Tibial nerve (tissue), 4 donors: ENCODE results near the gene OTUD1. TPM values are rescaled to one million over a fixed set of nuclear protein-coding genes. Genes with fewer than 3 reads are reported as not detected.

Experiments
- DNase-seq, 2 donors: peaks; one replicate each; pipeline ENCODE4 v3.0.0-alpha.2; 2019; ENCODE audit warnings: low spot score in 2 of 2
- H3K27ac ChIP-seq, 4 donors: fragments of 200-600 bp; sonication (generic) in 3 of 4; one replicate each; pipeline ENCODE4 v1.5.1; 2017 to 2019; ENCODE audit warnings: mild to moderate bottlenecking in 1 of 4
- H3K27me3 ChIP-seq, 2 donors: fragments of 200-600 bp; sonication (generic) in 1 of 2; one replicate each; pipeline versions ENCODE4 v1.5.1 to v1.6.0; 2017 to 2019
- H3K36me3 ChIP-seq, 3 donors: fragments of 200-600 bp; sonication (generic); one replicate each; pipeline ENCODE4 v1.5.1; 2018 to 2019
- H3K4me1 ChIP-seq, 4 donors: fragments of 200-600 bp; sonication (generic) in 3 of 4; one replicate each; pipeline ENCODE4 v1.5.1; 2017 to 2019
- H3K4me3 ChIP-seq, 4 donors: fragments of 200-600 bp; sonication (generic) in 3 of 4; one replicate each; pipeline ENCODE4 v1.5.1; 2017 to 2019; ENCODE audit warnings: mild to moderate bottlenecking in 1 of 4, moderate library complexity in 1 of 4
- H3K9me3 ChIP-seq, 4 donors: fragments of 200-600 bp; sonication (generic) in 3 of 4; one replicate each; pipeline ENCODE4 v1.5.1; 2017 to 2019
- CTCF ChIP-seq, 5 experiments: fragments of 200-600 bp in 3 of 5; fragments of 450-650 bp in 2 of 5; sonication (generic) in 3 of 5; IDR thresholded peaks; one replicate each; pipeline ENCODE4 v1.5.1; 2016 to 2019; ENCODE audit warnings: antibody characterized with exemption in 5 of 5, mild to moderate bottlenecking in 3 of 5, moderate library complexity in 2 of 5
- EP300 ChIP-seq, 2 donors: sonication (generic); formaldehyde crosslinking; IDR thresholded peaks; one replicate each; pipeline ENCODE4 v1.6.1; 2017; ENCODE audit warnings: antibody characterized with exemption in 2 of 2, mild to moderate bottlenecking in 1 of 2
- POLR2A ChIP-seq, 2 donors: fragments of 450-650 bp; IDR thresholded peaks; one replicate each; pipeline ENCODE4 v1.6.1; 2017; ENCODE audit warnings: antibody characterized with exemption in 2 of 2, mild to moderate bottlenecking in 2 of 2, moderate library complexity in 2 of 2
- WGBS, 2 donors: methylation state at CpG; one replicate each; pipeline ENCODE4 v1.1.5; 2018; 5-methylcytosine and 5-hydroxymethylcytosine counted together
- total RNA-seq, 4 donors: library from RNA; depleted of rRNA; stranded (reverse); fragments of >200 nt; gene quantifications; one replicate each; pipeline ENCODE4 v1.1.0, GENCODE V29; 2016

Gene OTUD1
- total RNA-seq, 4 donors from 2014 or later = 12.1 to 18.6 (median 15.9) TPM

GRCh38 chr10:23461557-23461956, 22.7 kb downstream of the OTUD1 start:
- 37 to 47% methylated on average over 2 of the region's 2 CpGs for WGBS, 2 donors
- no peak for DNase-seq
- Histone ChIP-seq H3K27ac (no peak overlapping the region), H3K36me3 (no peaks in the 10 kb centered on the region), H3K27me3 (no peaks in the 10 kb centered on the region), H3K4me3 (no peak overlapping the region), H3K4me1 (no peaks in the 10 kb centered on the region), H3K9me3 (no peaks in the 10 kb centered on the region)
- no peak for TF ChIP-seq EP300 (IDR thresholded peaks at IDR 0.05)

GRCh38 chr10:23467012-23467411, 28.1 kb downstream of the OTUD1 start:
- DNase-seq = no peak
- Histone ChIP-seq H3K27ac (no peak overlapping the region), H3K36me3 (no peaks in the 10 kb centered on the region), H3K9me3 (no peaks in the 10 kb centered on the region), H3K4me3 (no peak overlapping the region), H3K4me1 (peaks cover 0 to 5% (median 0%) of the 10 kb centered on the region in 4 donors), H3K27me3 (no peaks in the 10 kb centered on the region)
- 69 to 80% methylated on average over 4 of the region's 4 CpGs for whole genome bisulfite sequencing, 2 donors
- TF ChIP-seq POLR2A (IDR thresholded peaks at IDR 0.05) (no peak), EP300 (IDR thresholded peaks at IDR 0.05) (no peak), CTCF (IDR thresholded peaks at IDR 0.05) (no peak)

GRCh38 chr10:23467548-23467947, 28.7 kb downstream of the OTUD1 start:
- Histone ChIP-seq H3K27ac (no peak overlapping the region), H3K4me1 (peaks cover 0 to 5% (median 0%) of the 10 kb centered on the region in 4 donors), H3K9me3 (no peaks in the 10 kb centered on the region), H3K4me3 (no peak overlapping the region), H3K27me3 (no peaks in the 10 kb centered on the region), H3K36me3 (no peaks in the 10 kb centered on the region)
- TF ChIP-seq EP300 (IDR thresholded peaks at IDR 0.05) (no peak), POLR2A (IDR thresholded peaks at IDR 0.05) (no peak), CTCF (IDR thresholded peaks at IDR 0.05) (no peak)
- no peak for DNase-seq
- WGBS, 2 donors = 90 to 92% methylated on average over 3 of the region's 3 CpGs

GRCh38 chr10:23469596-23470237, 30.8 kb downstream of the OTUD1 start:
- DNase-seq = no peak
- TF ChIP-seq CTCF (IDR thresholded peaks at IDR 0.05) = no peak
- no peak for TF ChIP-seq EP300 (IDR thresholded peaks at IDR 0.05)
- TF ChIP-seq POLR2A (IDR thresholded peaks at IDR 0.05) = no peak
- no peaks in the 10 kb centered on the region for H3K36me3 ChIP-seq
- H3K27me3 ChIP-seq = no peaks in the 10 kb centered on the region
- H3K4me3 ChIP-seq = no peak overlapping the region
- H3K27ac ChIP-seq = no peak overlapping the region
- H3K4me1 ChIP-seq = peaks cover 0 to 5% (median 0%) of the 10 kb centered on the region in 4 donors
- no peaks in the 10 kb centered on the region for H3K9me3 ChIP-seq
- WGBS, 2 donors = 54 to 64% methylated on average over 1 of the region's 1 CpG

GRCh38 chr10:23472181-23472580, 33.3 kb downstream of the OTUD1 start:
- no peaks in the 10 kb centered on the region for H3K36me3 ChIP-seq
- H3K27me3 ChIP-seq = no peaks in the 10 kb centered on the region
- H3K4me3 ChIP-seq = no peak overlapping the region
- 72 to 86% methylated on average over 7 to 8 of the region's 8 CpGs for WGBS, 2 donors
- DNase-seq = no peak
- no peak overlapping the region for H3K27ac ChIP-seq
- H3K9me3 ChIP-seq = no peaks in the 10 kb centered on the region
- peaks cover 0 to 5% (median 0%) of the 10 kb centered on the region in 4 donors for H3K4me1 ChIP-seq
- no peak for TF ChIP-seq EP300 (IDR thresholded peaks at IDR 0.05)
- TF ChIP-seq POLR2A (IDR thresholded peaks at IDR 0.05) = no peak
- TF ChIP-seq CTCF (IDR thresholded peaks at IDR 0.05) = no peak
